H1 (cell line): ENCODE results near the gene TRIM38.

Experiments used
- ASH2L ChIP-seq: fragments of 200-600, 300-600 bp; sonication (generic); IDR thresholded peaks from one replicate; pipeline ENCODE4 v1.7.1; 2017; ENCODE audit warnings: low read length
- BACH1 ChIP-seq: IDR thresholded peaks from 2 replicates; pipeline ENCODE4 v1.6.1; 2012; ENCODE audit warnings: low read length, improper control_type of control experiment
- CBX5 ChIP-seq: fragments of 300-800, 300-1000 bp; sonication (generic); IDR thresholded peaks from 2 replicates; pipeline ENCODE4 v1.7.1; 2016; ENCODE audit warnings: antibody characterized with exemption, low read length, low read depth
- CBX8 ChIP-seq: fragments of 300-800, 300-1000 bp; sonication (generic); IDR thresholded peaks from 2 replicates; pipeline ENCODE4 v1.7.1; 2016; ENCODE audit warnings: low read depth, low read length, borderline replicate concordance
- CEBPB ChIP-seq: IDR thresholded peaks from 2 replicates; pipeline ENCODE4 v1.6.1; 2012; ENCODE audit warnings: low read depth, low read length
- EZH2 ChIP-seq: fragments of 200-600 bp; sonication (generic); IDR thresholded peaks from 2 replicates; pipeline ENCODE4 v1.7.1; 2012; ENCODE audit warnings: low read depth, mild to moderate bottlenecking, moderate library complexity, low read length, inconsistent platforms; ENCODE audit not compliant: severe bottlenecking
- KDM5A ChIP-seq: fragments of 200-600 bp; IDR thresholded peaks from 2 replicates; pipeline ENCODE4 v1.7.1; 2012; ENCODE audit warnings: mild to moderate bottlenecking, low read length, inconsistent platforms, mixed read lengths
- POLR2AphosphoS5 ChIP-seq: IDR thresholded peaks from 2 replicates; pipeline ENCODE4 v1.6.1; 2011; ENCODE audit warnings: low read depth, low read length
- TAF1 ChIP-seq: IDR thresholded peaks from 2 replicates; pipeline ENCODE4 v1.6.1; 2011; ENCODE audit warnings: mild to moderate bottlenecking, low read depth, low read length
- TF ChIP-seq, protein P1 (sequence below): IDR thresholded peaks from 2 replicates; pipeline ENCODE4 v1.6.1; 2012; ENCODE audit warnings: inconsistent platforms
- TF ChIP-seq, protein P2 (sequence below), 3 experiments: IDR thresholded peaks; 1 replicate in 2 of 3; 2 replicates in 1 of 3; pipeline versions ENCODE4 v1.5.1 to v1.6.1; 2011; ENCODE audit warnings: low read length in 3 of 3, mild to moderate bottlenecking in 3 of 3, inconsistent platforms in 2 of 3, low read depth in 1 of 3, moderate library complexity in 1 of 3; ENCODE audit not compliant: insufficient read depth in 1 of 3; ENCODE audit errors: control extremely low read depth in 1 of 3
- TF ChIP-seq, protein P3 (sequence below): IDR thresholded peaks from 2 replicates; pipeline ENCODE4 v1.6.1; 2011; ENCODE audit warnings: low read depth, mild to moderate bottlenecking, low read length; ENCODE audit not compliant: insufficient read depth

DNA sequence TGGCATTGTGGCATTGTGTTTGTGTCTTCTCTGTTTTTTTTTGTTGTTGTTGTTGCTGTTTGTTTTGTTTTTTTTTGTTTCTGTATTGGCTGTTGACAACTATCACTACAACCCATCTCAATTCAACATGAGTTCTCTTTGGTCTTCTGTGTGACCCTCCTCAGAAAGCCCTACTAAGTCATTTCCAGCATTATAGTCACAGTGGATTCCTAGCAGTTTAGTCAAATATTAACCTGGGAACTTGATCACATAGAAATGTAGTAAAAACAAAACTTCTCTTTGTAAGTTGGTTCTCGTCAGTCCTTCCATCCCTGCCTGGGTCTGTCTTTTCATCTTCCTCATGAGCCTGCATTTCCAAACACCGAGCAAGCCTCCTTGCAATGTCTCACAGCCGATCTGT, 48.9 kb upstream of the TRIM38 start:
- TF ChIP-seq, protein P1, sequence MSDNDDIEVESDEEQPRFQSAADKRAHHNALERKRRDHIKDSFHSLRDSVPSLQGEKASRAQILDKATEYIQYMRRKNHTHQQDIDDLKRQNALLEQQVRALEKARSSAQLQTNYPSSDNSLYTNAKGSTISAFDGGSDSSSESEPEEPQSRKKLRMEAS, result no peak
- TF ChIP-seq, protein P2, sequence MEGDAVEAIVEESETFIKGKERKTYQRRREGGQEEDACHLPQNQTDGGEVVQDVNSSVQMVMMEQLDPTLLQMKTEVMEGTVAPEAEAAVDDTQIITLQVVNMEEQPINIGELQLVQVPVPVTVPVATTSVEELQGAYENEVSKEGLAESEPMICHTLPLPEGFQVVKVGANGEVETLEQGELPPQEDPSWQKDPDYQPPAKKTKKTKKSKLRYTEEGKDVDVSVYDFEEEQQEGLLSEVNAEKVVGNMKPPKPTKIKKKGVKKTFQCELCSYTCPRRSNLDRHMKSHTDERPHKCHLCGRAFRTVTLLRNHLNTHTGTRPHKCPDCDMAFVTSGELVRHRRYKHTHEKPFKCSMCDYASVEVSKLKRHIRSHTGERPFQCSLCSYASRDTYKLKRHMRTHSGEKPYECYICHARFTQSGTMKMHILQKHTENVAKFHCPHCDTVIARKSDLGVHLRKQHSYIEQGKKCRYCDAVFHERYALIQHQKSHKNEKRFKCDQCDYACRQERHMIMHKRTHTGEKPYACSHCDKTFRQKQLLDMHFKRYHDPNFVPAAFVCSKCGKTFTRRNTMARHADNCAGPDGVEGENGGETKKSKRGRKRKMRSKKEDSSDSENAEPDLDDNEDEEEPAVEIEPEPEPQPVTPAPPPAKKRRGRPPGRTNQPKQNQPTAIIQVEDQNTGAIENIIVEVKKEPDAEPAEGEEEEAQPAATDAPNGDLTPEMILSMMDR (IDR thresholded peaks at IDR 0.05; ENCODE audit: control extremely low read depth in 1 of 3, insufficient read depth in 1 of 3, low read depth in 1 of 3, low read length in 3 of 3), result no peak
- TF ChIP-seq CBX5 (no peak), POLR2AphosphoS5 (no peak), ASH2L (no peak), BACH1 (no peak), CBX8 (no peak), CEBPB (no peak), TAF1 (no peak), KDM5A (no peak), EZH2 (no peak)
- TF ChIP-seq, protein P3, sequence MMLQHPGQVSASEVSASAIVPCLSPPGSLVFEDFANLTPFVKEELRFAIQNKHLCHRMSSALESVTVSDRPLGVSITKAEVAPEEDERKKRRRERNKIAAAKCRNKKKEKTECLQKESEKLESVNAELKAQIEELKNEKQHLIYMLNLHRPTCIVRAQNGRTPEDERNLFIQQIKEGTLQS, result no peak
